OCI-LY1 (cell line): Measurements from ENCODE around the gene SH3BGR.

ENCODE experiments used
- H2AFZ ChIP-seq: fragments of 200-600 bp; sonication (generic), shearing (Covaris generic); 2 replicates; pipeline ENCODE4 v1.6.0; 2014; ENCODE audit warnings: antibody characterized with exemption, mild to moderate bottlenecking, low read length
- H3F3A ChIP-seq: fragments of 200-600 bp; sonication (generic), shearing (Covaris generic); 2 replicates; pipeline ENCODE4 v1.6.0; 2014; ENCODE audit warnings: mild to moderate bottlenecking, antibody characterized with exemption, low read length, moderate library complexity; ENCODE audit not compliant: insufficient read depth
- H3K27ac ChIP-seq: fragments of 200-600 bp; sonication (generic); 2 replicates; pipeline ENCODE4 v1.5.1; 2014; ENCODE audit warnings: low read length, mixed run types, mild to moderate bottlenecking, low read depth; ENCODE audit not compliant: poor library complexity, severe bottlenecking
- H3K27me3 ChIP-seq: fragments of 200-600 bp; sonication (generic); 2 replicates; pipeline ENCODE4 v1.6.0; 2014; ENCODE audit warnings: antibody characterized with exemption, mild to moderate bottlenecking, low read length, moderate library complexity; ENCODE audit not compliant: insufficient read depth
- H3K36me3 ChIP-seq: fragments of 200-600 bp; sonication (generic); 2 replicates; pipeline ENCODE4 v1.6.1; 2014; ENCODE audit warnings: mild to moderate bottlenecking, antibody characterized with exemption, low read length, moderate library complexity, mixed read lengths; ENCODE audit not compliant: insufficient read depth
- H3K4me1 ChIP-seq: fragments of 200-600 bp; sonication (generic); 2 replicates; pipeline ENCODE4 v1.5.1; 2014; ENCODE audit warnings: mild to moderate bottlenecking, low read length, moderate library complexity; ENCODE audit not compliant: insufficient read depth, severe bottlenecking
- H3K4me2 ChIP-seq: fragments of 200-600 bp; sonication (generic), shearing (Covaris generic); 2 replicates; pipeline ENCODE4 v1.6.1; 2014; ENCODE audit warnings: low read length
- H3K4me3 ChIP-seq: fragments of 200-600 bp; sonication (generic); 2 replicates; pipeline ENCODE4 v1.5.1; 2014; ENCODE audit warnings: low read length, low read depth, mild to moderate bottlenecking, mixed read lengths; ENCODE audit not compliant: poor library complexity, severe bottlenecking
- H3K79me2 ChIP-seq: fragments of 200-600 bp; shearing (Covaris generic); 2 replicates; pipeline ENCODE4 v1.6.1; 2016; ENCODE audit warnings: mixed run types, low read length, mixed read lengths; ENCODE audit not compliant: insufficient read depth
- H3K9ac ChIP-seq: fragments of 200-600 bp; sonication (generic), shearing (Covaris generic); 2 replicates; pipeline ENCODE4 v1.6.1; 2014; ENCODE audit warnings: mild to moderate bottlenecking, low read length, mixed read lengths
- H3K9me2 ChIP-seq: fragments of 200-600 bp; sonication (generic), shearing (Covaris generic); 2 replicates; pipeline ENCODE4 v1.6.1; 2014; ENCODE audit warnings: low read depth, mild to moderate bottlenecking, low read length, mixed read lengths
- H3K9me3 ChIP-seq: fragments of 200-600 bp; shearing (Covaris generic); 2 replicates; pipeline ENCODE4 v1.6.1; 2014; ENCODE audit warnings: low read length, mixed read lengths
- H4K20me1 ChIP-seq: fragments of 200-600 bp; sonication (generic), shearing (Covaris generic); 2 replicates; pipeline ENCODE4 v1.6.0; 2016; ENCODE audit warnings: mild to moderate bottlenecking, low read length; ENCODE audit not compliant: insufficient read depth
- EZH2 ChIP-seq: fragments of 200-600 bp; sonication (generic), shearing (Covaris generic); IDR thresholded peaks from 2 replicates; pipeline ENCODE4 v1.8.0; 2017; ENCODE audit warnings: borderline replicate concordance, mixed run types, mild to moderate bottlenecking, antibody characterized with exemption, low read length, moderate library complexity, mixed read lengths
- TF ChIP-seq, protein P1 (sequence below): fragments of 200-600 bp; sonication (generic), shearing (Covaris generic); IDR thresholded peaks from 2 replicates; pipeline ENCODE4 v1.5.1; 2017; ENCODE audit warnings: mild to moderate bottlenecking, antibody characterized with exemption, low read length, moderate library complexity, mixed read lengths

Gene SH3BGR

DNA sequence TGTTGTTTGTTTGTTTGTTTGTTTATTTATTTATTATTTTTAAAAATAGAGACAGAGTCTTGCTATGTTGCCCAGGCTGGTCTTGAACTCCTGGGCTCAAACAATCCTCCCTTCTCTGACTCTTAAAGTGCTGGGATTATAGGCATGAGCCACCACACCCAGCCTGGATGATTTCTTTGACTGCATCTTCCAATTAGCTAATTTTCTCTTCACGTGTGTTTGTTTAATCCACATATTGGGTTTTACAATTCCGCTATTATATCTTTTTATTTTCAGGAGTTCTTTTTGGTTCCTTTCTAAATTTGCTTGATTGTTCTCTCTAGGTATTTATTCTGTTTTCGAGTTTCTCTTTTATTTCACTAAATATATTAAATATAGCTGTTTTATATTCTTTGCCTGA lies 19.8 kb downstream of the SH3BGR start:
- H3K9me3 ChIP-seq, result no peaks in the 10 kb centered on the region
- no peaks in the 10 kb centered on the region for H3K9me2 ChIP-seq
- H3K4me3 ChIP-seq, result no peak overlapping the region
- no peak overlapping the region for H2AFZ ChIP-seq
- H3K79me2 ChIP-seq, result no peaks in the 10 kb centered on the region
- TF ChIP-seq EZH2, result no peak
- TF ChIP-seq, protein P1, sequence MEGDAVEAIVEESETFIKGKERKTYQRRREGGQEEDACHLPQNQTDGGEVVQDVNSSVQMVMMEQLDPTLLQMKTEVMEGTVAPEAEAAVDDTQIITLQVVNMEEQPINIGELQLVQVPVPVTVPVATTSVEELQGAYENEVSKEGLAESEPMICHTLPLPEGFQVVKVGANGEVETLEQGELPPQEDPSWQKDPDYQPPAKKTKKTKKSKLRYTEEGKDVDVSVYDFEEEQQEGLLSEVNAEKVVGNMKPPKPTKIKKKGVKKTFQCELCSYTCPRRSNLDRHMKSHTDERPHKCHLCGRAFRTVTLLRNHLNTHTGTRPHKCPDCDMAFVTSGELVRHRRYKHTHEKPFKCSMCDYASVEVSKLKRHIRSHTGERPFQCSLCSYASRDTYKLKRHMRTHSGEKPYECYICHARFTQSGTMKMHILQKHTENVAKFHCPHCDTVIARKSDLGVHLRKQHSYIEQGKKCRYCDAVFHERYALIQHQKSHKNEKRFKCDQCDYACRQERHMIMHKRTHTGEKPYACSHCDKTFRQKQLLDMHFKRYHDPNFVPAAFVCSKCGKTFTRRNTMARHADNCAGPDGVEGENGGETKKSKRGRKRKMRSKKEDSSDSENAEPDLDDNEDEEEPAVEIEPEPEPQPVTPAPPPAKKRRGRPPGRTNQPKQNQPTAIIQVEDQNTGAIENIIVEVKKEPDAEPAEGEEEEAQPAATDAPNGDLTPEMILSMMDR, result no peak
- no peak overlapping the region for H3K27ac ChIP-seq
- H3K36me3 ChIP-seq, result no peaks in the 10 kb centered on the region
- H3K4me1 ChIP-seq, result no peaks in the 10 kb centered on the region
- no peaks in the 10 kb centered on the region for H4K20me1 ChIP-seq
- no peaks in the 10 kb centered on the region for H3K27me3 ChIP-seq
- H3F3A ChIP-seq, result no peaks in the 10 kb centered on the region
- no peak overlapping the region for H3K9ac ChIP-seq
- no peak overlapping the region for H3K4me2 ChIP-seq

DNA sequence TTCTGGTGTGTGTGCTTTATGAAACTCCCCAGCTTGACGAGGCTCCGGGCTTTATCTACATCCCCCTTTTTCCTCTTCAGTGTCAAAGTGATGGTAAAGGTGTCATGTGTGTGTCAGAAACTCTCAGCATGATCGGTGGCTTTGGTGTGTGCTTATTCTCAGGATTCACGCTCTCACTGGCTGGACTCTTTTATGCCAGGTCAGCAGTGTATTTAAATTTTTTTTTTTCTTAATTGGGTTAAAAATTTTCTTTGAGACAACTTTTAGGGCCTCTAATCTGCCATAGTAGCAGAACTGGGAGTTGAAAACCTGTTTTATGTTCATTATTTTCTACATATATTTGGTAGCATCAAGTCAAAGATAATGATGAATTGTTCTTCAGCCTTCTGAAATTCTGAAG lies 21.0 kb downstream of the SH3BGR start:
- no peak overlapping the region for H3K9ac ChIP-seq
- no peaks in the 10 kb centered on the region for H3K4me1 ChIP-seq
- H3K36me3 ChIP-seq, result no peaks in the 10 kb centered on the region
- no peak overlapping the region for H2AFZ ChIP-seq
- no peaks in the 10 kb centered on the region for H3K9me2 ChIP-seq
- H3K4me3 ChIP-seq, result no peak overlapping the region
- no peaks in the 10 kb centered on the region for H3K9me3 ChIP-seq
- no peaks in the 10 kb centered on the region for H3K27me3 ChIP-seq
- H4K20me1 ChIP-seq, result no peaks in the 10 kb centered on the region
- H3K4me2 ChIP-seq, result no peak overlapping the region
- H3K79me2 ChIP-seq, result no peaks in the 10 kb centered on the region
- no peak overlapping the region for H3K27ac ChIP-seq
- TF ChIP-seq, protein P1, result no peak
- TF ChIP-seq EZH2, result no peak
- H3F3A ChIP-seq, result no peaks in the 10 kb centered on the region

DNA sequence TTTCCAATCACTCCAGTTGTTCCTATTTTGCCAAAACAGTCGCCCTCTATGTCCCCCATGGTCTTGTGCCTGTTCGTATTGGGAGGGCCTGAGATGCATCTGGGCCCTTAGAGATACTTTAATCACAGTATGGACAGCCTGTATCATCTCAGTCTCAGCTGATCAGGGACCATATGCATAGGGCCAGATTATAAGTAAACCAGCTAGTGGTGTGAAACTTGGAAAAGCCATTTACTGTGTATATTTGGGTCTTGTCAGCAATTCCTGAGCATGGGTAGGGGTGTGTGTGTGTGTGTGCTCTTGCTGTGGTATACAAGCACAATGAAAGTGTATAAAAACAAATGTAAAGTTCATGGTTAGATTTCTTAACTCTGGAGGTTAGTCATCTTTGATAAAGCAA lies 22.8 kb downstream of the SH3BGR start:
- no peak overlapping the region for H3K4me3 ChIP-seq
- H3K36me3 ChIP-seq, result no peaks in the 10 kb centered on the region
- H3K27ac ChIP-seq, result no peak overlapping the region
- H3K79me2 ChIP-seq, result no peaks in the 10 kb centered on the region
- H4K20me1 ChIP-seq, result no peaks in the 10 kb centered on the region
- H3K4me1 ChIP-seq, result no peaks in the 10 kb centered on the region
- no peaks in the 10 kb centered on the region for H3K9me3 ChIP-seq
- no peak overlapping the region for H3K4me2 ChIP-seq
- no peak overlapping the region for H3K9ac ChIP-seq
- H2AFZ ChIP-seq, result no peak overlapping the region
- TF ChIP-seq, protein P1, result no peak
- no peak for TF ChIP-seq EZH2
- no peaks in the 10 kb centered on the region for H3K9me2 ChIP-seq
- no peaks in the 10 kb centered on the region for H3F3A ChIP-seq
- H3K27me3 ChIP-seq, result no peaks in the 10 kb centered on the region
